Loucy (cell line): ENCODE data around the gene DSCAM.

ENCODE experiments used
- EZH2phosphoT487 ChIP-seq: fragments of 200-600 bp; IDR thresholded peaks from 2 replicates; pipeline ENCODE4 v1.6.1; 2018; ENCODE audit warnings: antibody characterized with exemption, mild to moderate bottlenecking, moderate library complexity, borderline replicate concordance
- TF ChIP-seq, protein P1 (sequence below): fragments of 200-600 bp; sonication (generic); conservative IDR thresholded peaks from 2 replicates; pipeline ENCODE4 v1.5.1; 2014; ENCODE audit warnings: mild to moderate bottlenecking, antibody characterized with exemption, low read length

- TF ChIP-seq, protein P1, sequence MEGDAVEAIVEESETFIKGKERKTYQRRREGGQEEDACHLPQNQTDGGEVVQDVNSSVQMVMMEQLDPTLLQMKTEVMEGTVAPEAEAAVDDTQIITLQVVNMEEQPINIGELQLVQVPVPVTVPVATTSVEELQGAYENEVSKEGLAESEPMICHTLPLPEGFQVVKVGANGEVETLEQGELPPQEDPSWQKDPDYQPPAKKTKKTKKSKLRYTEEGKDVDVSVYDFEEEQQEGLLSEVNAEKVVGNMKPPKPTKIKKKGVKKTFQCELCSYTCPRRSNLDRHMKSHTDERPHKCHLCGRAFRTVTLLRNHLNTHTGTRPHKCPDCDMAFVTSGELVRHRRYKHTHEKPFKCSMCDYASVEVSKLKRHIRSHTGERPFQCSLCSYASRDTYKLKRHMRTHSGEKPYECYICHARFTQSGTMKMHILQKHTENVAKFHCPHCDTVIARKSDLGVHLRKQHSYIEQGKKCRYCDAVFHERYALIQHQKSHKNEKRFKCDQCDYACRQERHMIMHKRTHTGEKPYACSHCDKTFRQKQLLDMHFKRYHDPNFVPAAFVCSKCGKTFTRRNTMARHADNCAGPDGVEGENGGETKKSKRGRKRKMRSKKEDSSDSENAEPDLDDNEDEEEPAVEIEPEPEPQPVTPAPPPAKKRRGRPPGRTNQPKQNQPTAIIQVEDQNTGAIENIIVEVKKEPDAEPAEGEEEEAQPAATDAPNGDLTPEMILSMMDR = no peak
- TF ChIP-seq EZH2phosphoT487 = no peak
Observed at GRCh38 chr21:40563900-40564299, 283.1 kb downstream of the DSCAM start.
